ENCODE results near the gene FYN.

GRCh38 chr6:111805511-111806164 lies 67.6 kb downstream of the FYN start:
- TF ChIP-seq, protein P1, sequence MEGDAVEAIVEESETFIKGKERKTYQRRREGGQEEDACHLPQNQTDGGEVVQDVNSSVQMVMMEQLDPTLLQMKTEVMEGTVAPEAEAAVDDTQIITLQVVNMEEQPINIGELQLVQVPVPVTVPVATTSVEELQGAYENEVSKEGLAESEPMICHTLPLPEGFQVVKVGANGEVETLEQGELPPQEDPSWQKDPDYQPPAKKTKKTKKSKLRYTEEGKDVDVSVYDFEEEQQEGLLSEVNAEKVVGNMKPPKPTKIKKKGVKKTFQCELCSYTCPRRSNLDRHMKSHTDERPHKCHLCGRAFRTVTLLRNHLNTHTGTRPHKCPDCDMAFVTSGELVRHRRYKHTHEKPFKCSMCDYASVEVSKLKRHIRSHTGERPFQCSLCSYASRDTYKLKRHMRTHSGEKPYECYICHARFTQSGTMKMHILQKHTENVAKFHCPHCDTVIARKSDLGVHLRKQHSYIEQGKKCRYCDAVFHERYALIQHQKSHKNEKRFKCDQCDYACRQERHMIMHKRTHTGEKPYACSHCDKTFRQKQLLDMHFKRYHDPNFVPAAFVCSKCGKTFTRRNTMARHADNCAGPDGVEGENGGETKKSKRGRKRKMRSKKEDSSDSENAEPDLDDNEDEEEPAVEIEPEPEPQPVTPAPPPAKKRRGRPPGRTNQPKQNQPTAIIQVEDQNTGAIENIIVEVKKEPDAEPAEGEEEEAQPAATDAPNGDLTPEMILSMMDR (optimal IDR thresholded peaks at IDR 0.05 in 1 of 3, IDR thresholded peaks at IDR 0.05 in 1 of 3, conservative IDR thresholded peaks at IDR 0.05 in 1 of 3; ENCODE audit: extremely low read depth in 1 of 3, insufficient read depth in 2 of 3, low read length in 3 of 3), result no peak
- TF ChIP-seq EZH2 (IDR thresholded peaks at IDR 0.05; ENCODE audit: low read length), result no peak
